ENCODE data around the gene RASGRP4. TPM values are rescaled to one million over a fixed set of nuclear protein-coding genes. Genes with fewer than 3 reads are reported as not detected.
A peak's percentile ranks its signal among the peaks of the same experiment; 100 is the strongest.

The RASGRP4 gene
- total RNA-seq, 4 donors from 2014 or later = 3.2 to 7.8 (median 4.4) TPM

GRCh38 chr19:38378866-38379265, 47.2 kb downstream of the RASGRP4 start:
- H3K36me3 ChIP-seq = peaks cover 35 to 78% (median 76%) of the 10 kb centered on the region in 4 donors
- peaks cover 23 to 36% (median 29%) of the 10 kb centered on the region in 4 donors for H3K4me1 ChIP-seq
- 97% methylated on average over 9 of the region's 10 CpGs for WGBS
- TF ChIP-seq POLR2AphosphoS5 (IDR thresholded peaks at IDR 0.05) = no peak
- TF ChIP-seq POLR2A (IDR thresholded peaks at IDR 0.05; ENCODE audit: low read depth) = no peak
- TF ChIP-seq, protein P1, sequence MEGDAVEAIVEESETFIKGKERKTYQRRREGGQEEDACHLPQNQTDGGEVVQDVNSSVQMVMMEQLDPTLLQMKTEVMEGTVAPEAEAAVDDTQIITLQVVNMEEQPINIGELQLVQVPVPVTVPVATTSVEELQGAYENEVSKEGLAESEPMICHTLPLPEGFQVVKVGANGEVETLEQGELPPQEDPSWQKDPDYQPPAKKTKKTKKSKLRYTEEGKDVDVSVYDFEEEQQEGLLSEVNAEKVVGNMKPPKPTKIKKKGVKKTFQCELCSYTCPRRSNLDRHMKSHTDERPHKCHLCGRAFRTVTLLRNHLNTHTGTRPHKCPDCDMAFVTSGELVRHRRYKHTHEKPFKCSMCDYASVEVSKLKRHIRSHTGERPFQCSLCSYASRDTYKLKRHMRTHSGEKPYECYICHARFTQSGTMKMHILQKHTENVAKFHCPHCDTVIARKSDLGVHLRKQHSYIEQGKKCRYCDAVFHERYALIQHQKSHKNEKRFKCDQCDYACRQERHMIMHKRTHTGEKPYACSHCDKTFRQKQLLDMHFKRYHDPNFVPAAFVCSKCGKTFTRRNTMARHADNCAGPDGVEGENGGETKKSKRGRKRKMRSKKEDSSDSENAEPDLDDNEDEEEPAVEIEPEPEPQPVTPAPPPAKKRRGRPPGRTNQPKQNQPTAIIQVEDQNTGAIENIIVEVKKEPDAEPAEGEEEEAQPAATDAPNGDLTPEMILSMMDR (IDR thresholded peaks at IDR 0.05) = no peak
- no peak for TF ChIP-seq EP300 (IDR thresholded peaks at IDR 0.05)
- peaks cover 0 to 28% (median 0%) of the 10 kb centered on the region in 4 donors for H3K27me3 ChIP-seq
- no peak overlapping the region for H3K4me3 ChIP-seq
- no peak for DNase-seq (ENCODE audit: extremely low spot score)
- intact Hi-C loops (cut with DNase I) = no loop called here
- H3K9me3 ChIP-seq = no peaks in the 10 kb centered on the region
- no peak overlapping the region for H3K27ac ChIP-seq (replicated peaks in 1 of 4)

GRCh38 chr19:38377052-38377451, 49.0 kb downstream of the RASGRP4 start:
- Histone ChIP-seq H3K4me1 (peaks cover 23 to 38% (median 31%) of the 10 kb centered on the region in 4 donors), H3K4me3 (no peak overlapping the region), H3K27ac (replicated peaks in 1 of 4) (no peak overlapping the region), H3K36me3 (peaks cover 19 to 60% (median 57%) of the 10 kb centered on the region in 4 donors), H3K9me3 (no peaks in the 10 kb centered on the region), H3K27me3 (peaks cover 0 to 11% (median 0%) of the 10 kb centered on the region in 4 donors)
- intact Hi-C loops (cut with DNase I) = no loop called here
- no peak for TF ChIP-seq POLR2AphosphoS5 (IDR thresholded peaks at IDR 0.05)
- TF ChIP-seq, protein P1 (IDR thresholded peaks at IDR 0.05) = no peak
- 91% methylated on average over 4 of the region's 4 CpGs for WGBS
- no peak for DNase-seq (ENCODE audit: extremely low spot score)

GRCh38 chr19:38376576-38376975, 49.4 kb downstream of the RASGRP4 start:
- Histone ChIP-seq H3K27ac (replicated peaks in 1 of 4) (no peak overlapping the region), H3K4me1 (peaks cover 23 to 38% (median 31%) of the 10 kb centered on the region in 4 donors), H3K9me3 (no peaks in the 10 kb centered on the region), H3K4me3 (peak overlapping the region in 1 of 4 donors; percentile 90), H3K36me3 (peaks cover 16 to 55% (median 53%) of the 10 kb centered on the region in 4 donors), H3K27me3 (peaks cover 0 to 6% (median 0%) of the 10 kb centered on the region in 4 donors)
- 86% methylated on average over 3 of the region's 3 CpGs for WGBS
- intact Hi-C loops (cut with DNase I) = no loop called here
- no peak for DNase-seq (ENCODE audit: extremely low spot score)
- no peak for TF ChIP-seq POLR2A (IDR thresholded peaks at IDR 0.05; ENCODE audit: low read depth)
- no peak for TF ChIP-seq POLR2AphosphoS5 (IDR thresholded peaks at IDR 0.05)
- no peak for TF ChIP-seq EP300 (IDR thresholded peaks at IDR 0.05)

DNA sequence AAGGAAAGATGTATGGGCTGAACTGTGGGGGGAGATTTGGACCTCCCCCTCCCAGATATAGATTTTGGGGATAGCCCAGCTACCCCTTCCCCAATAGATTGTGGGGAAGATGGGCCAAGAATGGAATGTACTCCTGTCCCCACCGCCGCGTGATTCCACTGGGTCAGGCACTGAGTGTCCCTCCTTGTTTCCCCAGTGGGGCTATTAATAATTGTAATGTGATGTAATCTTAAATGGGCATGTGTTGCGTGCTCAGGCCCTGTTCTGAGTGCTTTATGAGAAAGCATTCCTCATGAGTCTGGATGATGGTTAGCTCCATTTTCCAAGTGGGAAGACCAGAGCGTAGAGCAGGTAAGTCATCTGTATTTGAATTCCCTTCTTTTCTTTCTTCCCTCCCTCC, 50.3 kb downstream of the RASGRP4 start:
- Histone ChIP-seq H3K4me3 (peak overlapping the region; percentile 87 to 90 (median 90)), H3K36me3 (peaks cover 8 to 47% (median 44%) of the 10 kb centered on the region in 4 donors), H3K9me3 (no peaks in the 10 kb centered on the region), H3K27ac (replicated peaks in 1 of 4) (peak overlapping the region in 1 of 4 donors; percentile 92), H3K4me1 (peaks cover 23 to 38% (median 31%) of the 10 kb centered on the region in 4 donors), H3K27me3 (no peaks in the 10 kb centered on the region)
- intact Hi-C loops (cut with DNase I) = loop anchor here (2.0 kb wide), 1 partner anchor 39 kb away; no protein-coding TSS in a partner anchor
- TF ChIP-seq POLR2A (IDR thresholded peaks at IDR 0.05; ENCODE audit: low read depth) = peak; percentile 15
- no peak for TF ChIP-seq POLR2AphosphoS5 (IDR thresholded peaks at IDR 0.05)
- 85% methylated on average over 5 of the region's 5 CpGs for WGBS
- no peak for DNase-seq (ENCODE audit: extremely low spot score)

GRCh38 chr19:38375098-38375493, 50.9 kb downstream of the RASGRP4 start:
- no peak for DNase-seq (ENCODE audit: extremely low spot score)
- Histone ChIP-seq H3K27me3 (peaks cover 0 to 4% (median 0%) of the 10 kb centered on the region in 4 donors), H3K36me3 (peaks cover 6 to 40% (median 38%) of the 10 kb centered on the region in 4 donors), H3K4me1 (peaks cover 23 to 38% (median 31%) of the 10 kb centered on the region in 4 donors), H3K9me3 (no peaks in the 10 kb centered on the region), H3K27ac (replicated peaks in 1 of 4) (peak overlapping the region; percentile 90 to 92 (median 91)), H3K4me3 (peak overlapping the region; percentile 87 to 90 (median 90))
- WGBS = 2% methylated on average over 17 of the region's 18 CpGs
- TF ChIP-seq POLR2A (IDR thresholded peaks at IDR 0.05; ENCODE audit: low read depth) (no peak), EP300 (IDR thresholded peaks at IDR 0.05) (no peak), POLR2AphosphoS5 (IDR thresholded peaks at IDR 0.05) (no peak)
- TF ChIP-seq, protein P1 (IDR thresholded peaks at IDR 0.05) = no peak
- intact Hi-C loops (cut with DNase I) = loop anchor here (2.0 kb wide), 1 partner anchor 38 kb away; no protein-coding TSS in a partner anchor

All from esophagus muscularis mucosa (tissue), 4 donors.